B cell (primary cell): Measurements from ENCODE around the gene SPACA6. TPM values are rescaled to one million over a fixed set of nuclear protein-coding genes. Genes with fewer than 3 reads are reported as not detected.

ENCODE experiments used
- ATAC-seq: fragments of 200-7000 bp; cut with Tn5 transposase; one replicate; pipeline ENCODE4 v1.10.0; 2021; ENCODE audit warnings: low read depth, mild to moderate bottlenecking, moderate number of reproducible peaks, moderate library complexity
- CTCF ChIA-PET: fragments of 350-600 bp; sonication (Branson Sonifier 250); formaldehyde crosslinking; loops from one replicate; lab custom pipeline; 2021; ENCODE audit warnings: antibody characterized with exemption, inconsistent platforms; lab: Charles Lee
- POLR2A ChIA-PET: fragments of 350-600 bp; sonication (Branson Sonifier 250); formaldehyde crosslinking; loops from one replicate; lab custom pipeline; 2021; ENCODE audit warnings: antibody characterized with exemption; lab: Charles Lee
- DNase-seq: peaks from one replicate; pipeline ENCODE4 v3.0.0; 2013
- H2AFZ ChIP-seq: 2 replicates; pipeline ENCODE4 v1.6.1; 2012; ENCODE audit warnings: mild to moderate bottlenecking, low read depth, low read length; ENCODE audit not compliant: insufficient read depth, poor library complexity, severe bottlenecking
- H3K27ac ChIP-seq, 2 donors: 1 replicate in 1 of 2; 2 replicates in 1 of 2; pipeline ENCODE4 v1.5.1; 2012 to 2013; ENCODE audit warnings: low read length in 2 of 2, mild to moderate bottlenecking in 2 of 2, moderate library complexity in 1 of 2
- H3K27me3 ChIP-seq, 4 experiments: fragments of 200-600 bp in 1 of 4; sonication (generic) in 1 of 4; replicated peaks in 1 of 4; 1 replicate in 2 of 4; 2 replicates in 2 of 4; pipeline versions ENCODE4 v1.6.1 to v1.7.0; 2013 to 2016; ENCODE audit warnings: low read length in 3 of 4, mild to moderate bottlenecking in 2 of 4, mixed read lengths in 1 of 4, moderate library complexity in 1 of 4; ENCODE audit not compliant: insufficient read depth in 4 of 4, control insufficient read depth in 3 of 4; ENCODE audit errors: control extremely low read depth in 1 of 4
- H3K36me3 ChIP-seq, 2 experiments: replicated peaks in 1 of 2; 1 replicate in 1 of 2; 2 replicates in 1 of 2; pipeline versions ENCODE4 v1.6.1 to v1.7.1; 2013; ENCODE audit warnings: low read length in 1 of 2; ENCODE audit not compliant: insufficient read depth in 2 of 2, control insufficient read depth in 1 of 2; ENCODE audit errors: control extremely low read depth in 1 of 2, extremely low read depth in 1 of 2
- H3K4me1 ChIP-seq, 2 donors: fragments of 200-600 bp in 1 of 2; sonication (generic) in 1 of 2; 1 replicate in 1 of 2; 2 replicates in 1 of 2; pipeline versions ENCODE4 v1.5.1 to v1.6.1; 2013 to 2017; ENCODE audit warnings: low read length in 2 of 2; ENCODE audit not compliant: control insufficient read depth in 2 of 2, insufficient read depth in 2 of 2
- H3K4me2 ChIP-seq: replicated peaks from 2 replicates; pipeline ENCODE3; 2012; ENCODE audit warnings: mild to moderate bottlenecking, low read depth, low read length; ENCODE audit not compliant: poor library complexity, severe bottlenecking
- H3K4me3 ChIP-seq, 5 experiments: fragments of 200-600 bp in 1 of 5; sonication (generic) in 1 of 5; 1 replicate in 3 of 5; 2 replicates in 2 of 5; pipeline versions ENCODE4 v1.5.1 to v1.7.0; 2011 to 2016; ENCODE audit warnings: low read length in 4 of 5, mild to moderate bottlenecking in 4 of 5, low read depth in 2 of 5, control low read depth in 1 of 5, moderate library complexity in 1 of 5; ENCODE audit not compliant: insufficient read depth in 1 of 5; ENCODE audit errors: control extremely low read depth in 1 of 5, extremely low read depth in 1 of 5
- H3K79me2 ChIP-seq: fragments of 200-600 bp; sonication (generic); one replicate; pipeline ENCODE4 v1.6.0; 2016; ENCODE audit warnings: low read length; ENCODE audit not compliant: control insufficient read depth, insufficient read depth
- H3K9ac ChIP-seq: fragments of 200-600 bp; sonication (generic); 2 replicates; pipeline ENCODE4 v1.6.1; 2017; ENCODE audit warnings: mild to moderate bottlenecking, low read length, moderate library complexity
- H3K9me3 ChIP-seq, 3 donors: one replicate each; pipeline versions ENCODE4 v1.6.1 to v1.7.1; 2013; ENCODE audit warnings: low read length in 2 of 3; ENCODE audit not compliant: control insufficient read depth in 2 of 3, insufficient read depth in 1 of 3; ENCODE audit errors: control extremely low read depth in 1 of 3
- H4K20me1 ChIP-seq: 2 replicates; pipeline ENCODE4 v1.6.0; 2012; ENCODE audit warnings: mild to moderate bottlenecking, low read length; ENCODE audit not compliant: insufficient read depth, control insufficient read depth, poor library complexity, severe bottlenecking
- H3K27ac Mint-ChIP-seq: one replicate; pipeline ENCODE4 v1.8.0; 2021; ENCODE audit warnings: mixed read lengths
- H3K27me3 Mint-ChIP-seq: one replicate; pipeline ENCODE4 v1.8.0; 2021; ENCODE audit warnings: mixed read lengths
- H3K4me1 Mint-ChIP-seq: one replicate; pipeline ENCODE4 v1.8.0; 2021; ENCODE audit warnings: mixed read lengths
- H3K4me3 Mint-ChIP-seq: one replicate; pipeline ENCODE4 v1.8.0; 2021; ENCODE audit warnings: mixed read lengths
- H3K9me3 Mint-ChIP-seq: one replicate; pipeline ENCODE4 v1.8.0; 2022; ENCODE audit warnings: mixed read lengths; ENCODE audit not compliant: insufficient read depth
- EZH2 ChIP-seq: IDR thresholded peaks from 2 replicates; pipeline ENCODE4 v1.6.1; 2012; ENCODE audit warnings: borderline replicate concordance, low read depth, mild to moderate bottlenecking, moderate library complexity, low read length; ENCODE audit not compliant: insufficient read depth, poor library complexity, severe bottlenecking
- WGBS: methylation state at CpG from one replicate; pipeline ENCODE4 v1.1.5; 2013; ENCODE audit warnings: missing lambda C conversion rate; ENCODE audit not compliant: insufficient coverage; 5-methylcytosine and 5-hydroxymethylcytosine counted together
- intact Hi-C: fragments of 100-400 bp; cut with micrococcal nuclease; formaldehyde crosslinking; loops from one replicate; pipeline ENCODE4 v1.10.0; 2022
- polyA plus RNA-seq: library from polyadenylated mRNA; depleted of rRNA; stranded (reverse); fragments of >200 nt; gene quantifications from 2 replicates; pipeline ENCODE4 v1.2.3, GENCODE V29; 2012
- total RNA-seq, 2 donors: library from RNA; stranded (reverse); fragments of 120-200 nt in 1 of 2; gene quantifications; 1 replicate in 1 of 2; 2 replicates in 1 of 2; pipeline versions ENCODE4 v1.2.3 to v1.2.4, GENCODE V29; 2013 to 2022
- TF ChIP-seq, protein P1 (sequence below): fragments of 200-600 bp; IDR thresholded peaks from one replicate; pipeline ENCODE4 v1.8.0; 2022; ENCODE audit warnings: antibody characterized with exemption, mild to moderate bottlenecking

SPACA6 gene
- total and polyA plus RNA-seq, 2 donors (not counting 1 experiment from before 2014, with no cell fraction given): 3.3 to 4.0 TPM

DNA sequence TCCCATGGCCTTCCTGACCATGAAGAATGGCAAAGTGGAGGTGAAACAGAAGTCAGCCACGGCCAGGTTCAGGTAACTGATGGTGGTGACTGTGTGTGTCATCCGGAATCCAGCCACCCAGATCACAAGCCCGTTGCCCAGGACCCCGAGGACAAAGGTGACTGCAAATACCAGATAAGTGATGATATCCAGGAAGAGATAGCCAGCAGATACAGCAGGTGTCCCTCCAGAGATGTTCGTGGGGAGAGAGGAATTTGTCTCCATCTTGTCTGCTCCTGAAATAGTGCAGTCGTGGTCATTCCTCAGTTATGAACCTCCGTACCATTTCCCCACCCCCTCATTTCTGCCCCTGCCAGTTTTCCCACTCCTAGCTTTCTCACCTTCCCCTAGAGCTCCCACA is 53.6 kb downstream of the SPACA6 start:
- Histone ChIP-seq H3K79me2 (no peaks in the 10 kb centered on the region), H4K20me1 (no peaks in the 10 kb centered on the region), H3K27ac (no peak overlapping the region), H3K4me1 (peaks cover 0 to 2% of the 10 kb centered on the region in 2 donors), H3K4me3 (no peak overlapping the region), H3K9me3 (peaks cover 0 to 4% (median 1%) of the 10 kb centered on the region in 3 donors), H3K27me3 (peaks cover 0 to 6% (median 0%) of the 10 kb centered on the region in 4 experiments), H3K36me3 (no peaks in the 10 kb centered on the region), H3K4me2 (no peak overlapping the region), H3K9ac (no peak overlapping the region), H2AFZ (no peak overlapping the region)
- H3K27me3 Mint-ChIP-seq: peaks cover 10% of the 10 kb centered on the region
- ATAC-seq: no peak
- peaks cover 8% of the 10 kb centered on the region for H3K4me1 Mint-ChIP-seq
- no peak for DNase-seq
- POLR2A ChIA-PET: no interaction called here
- H3K4me3 Mint-ChIP-seq: no peak overlapping the region
- 80% methylated on average over 6 of the region's 7 CpGs for WGBS
- TF ChIP-seq, protein P1, sequence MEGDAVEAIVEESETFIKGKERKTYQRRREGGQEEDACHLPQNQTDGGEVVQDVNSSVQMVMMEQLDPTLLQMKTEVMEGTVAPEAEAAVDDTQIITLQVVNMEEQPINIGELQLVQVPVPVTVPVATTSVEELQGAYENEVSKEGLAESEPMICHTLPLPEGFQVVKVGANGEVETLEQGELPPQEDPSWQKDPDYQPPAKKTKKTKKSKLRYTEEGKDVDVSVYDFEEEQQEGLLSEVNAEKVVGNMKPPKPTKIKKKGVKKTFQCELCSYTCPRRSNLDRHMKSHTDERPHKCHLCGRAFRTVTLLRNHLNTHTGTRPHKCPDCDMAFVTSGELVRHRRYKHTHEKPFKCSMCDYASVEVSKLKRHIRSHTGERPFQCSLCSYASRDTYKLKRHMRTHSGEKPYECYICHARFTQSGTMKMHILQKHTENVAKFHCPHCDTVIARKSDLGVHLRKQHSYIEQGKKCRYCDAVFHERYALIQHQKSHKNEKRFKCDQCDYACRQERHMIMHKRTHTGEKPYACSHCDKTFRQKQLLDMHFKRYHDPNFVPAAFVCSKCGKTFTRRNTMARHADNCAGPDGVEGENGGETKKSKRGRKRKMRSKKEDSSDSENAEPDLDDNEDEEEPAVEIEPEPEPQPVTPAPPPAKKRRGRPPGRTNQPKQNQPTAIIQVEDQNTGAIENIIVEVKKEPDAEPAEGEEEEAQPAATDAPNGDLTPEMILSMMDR: no peak
- no peak for TF ChIP-seq EZH2
- intact Hi-C loops: no loop called here
- no peak overlapping the region for H3K27ac Mint-ChIP-seq
- CTCF ChIA-PET: no interaction called here
- H3K9me3 Mint-ChIP-seq: no peaks in the 10 kb centered on the region

- intact Hi-C loops: no loop called here
- Histone ChIP-seq H3K79me2 (no peaks in the 10 kb centered on the region), H3K27ac (no peak overlapping the region), H3K36me3 (no peaks in the 10 kb centered on the region), H3K4me2 (no peak overlapping the region), H3K27me3 (peaks cover 0 to 2% (median 0%) of the 10 kb centered on the region in 4 experiments), H3K9ac (no peak overlapping the region), H3K9me3 (peaks cover 0 to 10% (median 1%) of the 10 kb centered on the region in 3 donors), H4K20me1 (no peaks in the 10 kb centered on the region), H3K4me3 (peak overlapping the region in 1 of 5 experiments; percentile 85), H2AFZ (no peak overlapping the region), H3K4me1 (peaks cover 0 to 5% of the 10 kb centered on the region in 2 donors)
- Mint-ChIP-seq H3K27me3 (no peaks in the 10 kb centered on the region), H3K9me3 (peaks cover 3% of the 10 kb centered on the region), H3K27ac (no peak overlapping the region), H3K4me3 (no peak overlapping the region), H3K4me1 (peaks cover 14% of the 10 kb centered on the region)
- no peak for TF ChIP-seq EZH2
- TF ChIP-seq, protein P1: no peak
- DNase-seq (no peak), ATAC-seq (no peak)
- ChIA-PET CTCF (no interaction called here), POLR2A (no interaction called here)
- WGBS: 96% methylated on average over 4 of the region's 4 CpGs
These were observed 56.8 kb downstream of the SPACA6 start for GRCh38 chr19:51749979-51750378.
